NCI-H345 treated with DMSO at 0.1 percent for 48 hours (cell line): Measurements from ENCODE around the gene PTTG1IP.

ENCODE experiments used
- DNase-seq: peaks from one replicate; lab custom pipeline; 2025; ENCODE audit not compliant: unreplicated experiment; lab: John Stamatoyannopoulos, UW

The PTTG1IP gene

DNA sequence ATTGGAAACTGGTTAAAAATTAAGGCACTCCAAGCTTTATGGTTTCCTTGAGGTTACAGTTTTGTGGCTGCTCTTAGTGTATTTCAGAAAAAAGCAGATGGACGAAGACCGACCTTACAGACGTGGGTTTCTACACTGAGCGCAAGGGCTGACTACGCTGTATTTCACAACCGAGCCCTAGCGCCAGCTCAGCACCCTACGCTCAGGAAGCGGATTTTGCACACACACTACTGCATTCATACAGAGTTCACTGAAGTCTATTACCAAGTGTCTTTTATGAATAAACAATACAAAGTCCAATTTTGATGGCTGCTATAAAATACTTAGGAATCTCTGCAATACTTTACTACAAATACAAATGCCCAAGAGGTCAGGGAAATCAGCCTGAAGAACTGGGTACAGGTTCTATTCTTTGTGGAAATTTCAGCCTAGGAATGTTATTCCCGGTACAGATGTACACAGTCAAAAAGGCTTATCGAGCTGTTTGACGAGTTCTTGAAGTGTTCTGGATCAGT, 23.8 kb downstream of the PTTG1IP start:
- no peak for DNase-seq

DNA sequence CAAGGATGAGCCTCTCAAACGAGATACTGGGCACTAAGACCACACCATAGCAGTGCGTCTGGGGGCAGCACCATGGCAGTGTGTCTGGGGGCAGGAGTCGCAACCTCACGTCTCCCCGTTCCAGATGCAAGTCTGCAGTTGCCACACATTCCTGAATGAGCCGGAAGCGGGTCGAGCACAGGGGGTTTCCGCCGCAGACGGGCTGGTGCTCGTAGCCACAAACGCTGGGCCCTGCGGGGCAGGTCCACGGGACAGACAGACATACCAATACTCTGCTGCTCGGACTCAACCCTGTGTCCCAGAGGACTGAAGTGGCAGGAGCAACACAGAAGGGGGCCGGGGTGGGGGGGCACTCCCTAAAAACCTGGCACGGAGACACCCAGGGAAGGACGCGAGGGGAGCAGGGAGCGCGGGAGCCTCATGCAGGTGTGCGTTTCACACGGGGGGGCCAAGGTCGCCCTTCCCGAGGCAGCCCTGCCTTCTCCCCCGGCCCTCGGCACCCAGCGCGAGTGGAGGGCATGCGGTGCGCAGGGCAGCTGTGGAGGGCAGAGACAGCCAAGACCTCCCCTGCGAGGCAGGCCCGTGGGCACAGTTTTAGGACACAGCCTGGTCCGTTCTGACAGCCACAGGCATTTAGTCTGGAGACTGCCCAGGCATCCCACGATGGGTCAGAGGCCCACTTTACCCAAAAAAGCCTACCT, 24.5 kb downstream of the PTTG1IP start:
- DNase-seq = no peak

DNA sequence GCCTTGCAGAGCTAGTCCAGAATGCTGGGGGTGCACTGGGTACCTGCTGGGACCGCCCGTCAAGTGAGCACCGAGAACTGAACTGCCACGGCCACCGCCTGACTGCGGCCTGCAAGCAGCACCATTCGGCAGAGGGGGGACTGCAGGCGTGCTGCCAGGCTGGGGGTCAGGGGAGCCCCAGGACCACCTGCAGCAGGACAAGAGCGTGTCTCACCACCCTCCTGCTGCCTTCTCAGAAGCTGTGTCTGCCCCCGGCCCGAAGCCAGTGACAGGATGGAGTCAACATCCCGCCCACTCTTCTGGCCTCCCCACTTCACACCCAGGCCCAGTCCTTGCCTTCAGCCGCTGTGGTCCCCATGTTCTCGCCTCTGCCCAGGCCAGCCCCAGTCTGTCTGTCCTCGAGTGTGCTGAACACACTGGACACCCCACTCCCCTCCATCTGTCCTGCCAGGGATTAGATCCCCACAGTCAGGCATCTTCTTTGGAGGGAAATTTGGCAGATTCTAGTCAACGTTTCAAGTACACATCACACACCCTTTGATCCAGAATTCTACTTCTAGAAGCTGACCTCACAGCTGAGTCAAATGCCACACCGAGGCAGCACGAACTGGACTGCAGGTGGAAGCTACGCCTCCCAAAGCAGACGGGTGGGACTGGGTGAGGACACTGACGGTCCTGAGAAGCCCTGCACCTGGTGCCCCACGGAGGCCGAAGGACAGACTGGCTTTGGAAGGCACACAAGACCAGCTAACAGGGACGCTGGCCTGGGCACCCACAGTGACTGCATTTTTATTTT, 26.0 kb downstream of the PTTG1IP start:
- DNase-seq = no peak

DNA sequence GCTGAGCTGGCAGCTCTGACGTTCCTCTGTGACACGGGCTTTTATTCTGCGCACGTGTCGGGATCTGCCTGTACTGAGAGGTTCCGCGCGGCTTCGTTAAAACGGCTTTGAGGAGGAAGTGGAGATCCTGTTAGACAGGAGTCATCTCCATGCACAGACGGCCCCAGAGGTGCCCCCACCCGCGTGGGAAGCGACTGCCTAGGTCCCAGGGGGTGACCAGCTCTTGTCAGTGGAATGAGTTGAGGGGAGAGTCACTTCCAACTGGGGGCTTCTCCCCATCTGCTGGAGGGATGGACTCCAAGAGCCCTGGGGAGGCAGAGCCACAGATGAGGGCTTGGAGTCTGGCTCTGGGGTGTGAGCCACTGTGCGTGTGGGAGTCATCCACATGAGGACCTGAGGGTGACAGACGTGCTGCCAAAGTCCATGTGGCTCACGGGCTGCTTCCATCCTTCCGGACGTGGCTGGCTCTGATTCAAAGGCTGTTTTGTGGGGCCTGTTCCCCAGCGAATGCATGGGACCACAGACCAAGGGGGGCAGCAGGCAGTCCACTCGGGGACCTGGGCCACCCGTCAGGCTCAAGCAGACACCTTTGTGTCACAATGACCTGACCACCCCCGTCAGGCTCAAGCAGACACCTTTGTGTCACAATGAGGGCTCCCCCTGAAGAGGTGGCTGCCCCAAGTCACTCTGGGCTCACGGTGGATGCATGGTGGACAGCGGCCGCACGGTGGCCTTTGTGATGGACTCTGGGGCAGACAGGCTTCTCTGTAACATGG, 26.8 kb downstream of the PTTG1IP start:
- DNase-seq = no peak

DNA sequence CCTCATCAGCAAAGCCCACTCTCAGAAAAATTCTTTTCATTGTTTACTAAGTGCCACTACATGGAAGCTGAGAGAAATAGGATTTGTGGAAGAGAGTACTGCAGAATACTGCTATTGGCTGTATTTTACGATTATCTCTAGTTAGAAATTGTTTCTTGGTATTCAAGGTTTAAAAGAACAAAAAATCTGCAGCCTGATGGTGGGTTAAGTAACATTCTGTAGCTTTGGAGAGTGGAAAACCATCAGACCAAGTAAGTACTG, 27.3 kb downstream of the PTTG1IP start:
- no peak for DNase-seq

DNA sequence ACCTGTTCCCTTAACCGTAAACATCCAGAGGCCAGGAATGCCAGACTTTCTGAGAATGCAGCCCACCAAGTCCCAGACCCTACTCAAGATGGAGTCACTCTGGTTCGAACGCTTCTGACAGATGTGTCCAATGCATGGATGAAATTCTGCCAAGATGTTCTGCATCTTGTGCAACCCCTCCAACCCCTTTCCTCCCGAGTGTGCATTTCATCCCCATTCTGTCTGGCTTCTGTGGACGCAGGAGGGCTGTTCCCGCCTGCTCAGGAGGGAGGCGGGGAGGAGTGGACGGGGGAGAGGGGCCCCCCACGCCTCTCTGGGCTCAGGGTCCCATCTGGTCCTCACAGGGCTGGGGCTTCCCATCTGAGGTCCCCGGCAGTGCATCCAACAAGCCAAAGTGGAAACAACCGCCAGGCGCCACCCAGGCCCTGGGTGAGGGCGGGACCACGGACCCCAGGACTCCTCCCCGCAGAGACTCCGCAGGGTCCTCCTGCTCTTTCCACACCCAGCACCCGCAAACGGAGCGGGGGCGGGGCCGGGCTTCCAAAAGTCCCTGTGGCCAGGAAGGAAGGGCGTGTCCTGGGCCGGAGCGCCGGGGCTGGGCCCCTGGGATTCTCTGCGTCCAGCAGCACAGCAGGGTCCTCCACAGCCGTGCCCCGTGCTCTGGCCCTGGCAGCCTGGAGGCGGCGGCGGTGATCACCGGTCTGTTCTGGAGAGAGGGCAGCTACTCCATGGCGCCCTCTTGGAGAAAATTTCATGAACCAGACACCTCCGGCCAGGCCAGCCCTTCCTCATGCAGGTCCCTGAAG, 27.9 kb downstream of the PTTG1IP start:
- DNase-seq = no peak

DNA sequence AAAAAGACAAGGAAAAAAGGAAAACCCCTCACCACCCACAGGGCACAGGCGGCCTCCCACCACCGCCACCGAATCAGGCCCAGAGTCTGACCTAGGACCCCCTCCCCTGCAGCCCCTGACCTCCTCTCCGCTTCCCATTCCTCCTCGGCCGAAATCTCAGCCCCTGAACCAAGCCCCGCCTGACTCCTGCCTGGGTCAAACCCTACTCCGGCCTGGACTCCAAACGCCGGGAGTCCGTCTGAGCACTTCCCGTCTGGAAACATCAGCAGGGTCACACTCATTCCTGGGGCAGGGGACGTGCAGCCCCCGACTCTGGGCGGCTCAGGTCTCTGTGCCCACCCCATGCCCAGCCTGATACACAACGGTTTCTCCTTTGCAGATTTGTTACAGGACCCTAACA, 29.2 kb downstream of the PTTG1IP start:
- DNase-seq = no peak

DNA sequence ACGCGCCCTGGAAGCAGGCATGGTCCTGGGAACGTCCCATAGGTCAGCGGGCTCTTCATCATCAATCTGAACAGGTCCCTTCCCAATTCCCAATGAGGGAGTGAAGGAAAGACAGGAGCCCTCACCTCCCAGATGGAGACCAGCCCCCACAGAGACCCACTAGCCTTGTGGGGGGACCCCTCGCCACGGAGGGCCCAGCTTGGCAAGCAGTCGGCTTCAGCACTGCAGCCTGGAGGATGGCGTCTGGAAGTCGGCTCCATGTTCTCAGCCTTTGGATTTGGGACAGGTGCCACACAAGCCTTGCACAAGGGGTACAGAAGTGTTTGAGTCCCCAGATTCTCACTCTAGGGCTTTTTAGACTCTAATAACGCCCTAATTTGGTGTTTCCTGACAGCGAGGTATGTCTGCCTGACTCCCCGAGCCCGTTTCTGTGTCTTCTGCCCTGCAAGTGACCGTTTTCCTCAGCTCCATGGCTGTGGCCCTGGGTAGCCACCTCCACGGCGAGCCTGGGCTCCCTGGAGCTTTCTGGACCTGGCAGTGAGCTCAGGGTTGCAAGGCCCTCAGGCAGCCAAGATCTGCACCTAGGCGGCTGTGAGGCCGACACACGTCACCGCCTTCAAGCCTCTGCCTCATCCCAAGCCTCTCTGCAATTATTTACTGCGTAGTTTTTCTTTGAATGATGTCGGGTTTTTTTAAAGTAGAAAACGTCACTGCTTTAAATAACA, 30.6 kb downstream of the PTTG1IP start:
- no peak for DNase-seq

DNA sequence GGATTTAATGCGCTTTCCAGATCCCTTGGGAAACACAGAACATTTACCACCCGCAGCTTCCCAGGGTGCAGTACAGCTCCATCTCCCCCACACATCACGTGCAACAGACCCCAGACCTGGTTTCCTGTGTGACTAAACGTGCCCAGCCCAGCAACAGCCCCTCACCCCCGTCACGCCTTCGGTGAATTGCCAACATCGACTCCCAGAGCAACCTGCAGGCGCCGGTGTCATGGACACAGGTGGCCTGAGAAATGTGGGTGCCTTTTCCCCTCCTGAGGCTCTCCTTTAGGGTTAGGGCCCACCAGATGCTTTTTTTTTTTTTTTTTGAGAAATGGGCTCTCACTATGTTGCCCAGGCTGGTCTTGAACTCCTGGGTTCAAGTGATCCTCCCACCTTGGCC, 31.4 kb downstream of the PTTG1IP start:
- DNase-seq = no peak

DNA sequence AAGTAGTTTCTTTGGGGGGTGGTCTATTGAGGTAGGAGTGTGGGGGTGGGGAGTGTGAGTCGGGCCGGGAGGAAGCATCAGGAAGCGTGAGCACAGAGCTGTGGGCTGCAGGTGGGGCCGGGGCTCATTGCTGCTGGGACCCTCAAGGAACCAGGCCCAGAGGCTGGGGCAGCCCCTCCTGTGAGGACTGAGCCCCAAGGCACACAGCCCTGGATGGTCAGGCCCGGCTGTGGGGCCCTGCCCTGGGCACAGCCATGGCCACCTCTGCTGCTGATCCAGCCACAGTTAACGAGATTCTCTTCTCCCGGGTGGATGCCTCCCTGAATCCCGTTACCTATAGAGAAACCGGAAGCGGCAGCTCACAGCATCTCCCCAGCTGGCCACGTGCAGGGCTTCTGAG, 32.7 kb downstream of the PTTG1IP start:
- DNase-seq = no peak

DNA sequence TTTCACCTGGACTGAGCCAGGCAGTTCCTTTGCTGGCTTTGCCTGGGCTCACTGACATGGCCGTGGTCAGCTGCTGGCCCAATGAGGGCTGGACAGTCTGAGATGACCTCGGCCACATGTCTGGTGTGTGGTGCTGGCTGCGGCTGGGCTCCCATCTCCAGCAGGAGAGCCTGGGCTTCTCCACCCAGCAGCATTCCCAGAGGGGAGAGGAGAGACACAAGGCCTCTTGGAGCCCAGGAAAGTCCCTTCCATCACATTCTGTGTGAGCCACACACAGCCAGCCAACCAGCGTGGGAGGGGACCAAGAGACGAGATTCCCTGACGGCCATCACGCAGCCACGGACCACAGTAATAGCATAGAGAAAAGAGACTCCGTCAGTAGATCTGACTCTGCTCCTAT, 34.5 kb downstream of the PTTG1IP start:
- DNase-seq = no peak

DNA sequence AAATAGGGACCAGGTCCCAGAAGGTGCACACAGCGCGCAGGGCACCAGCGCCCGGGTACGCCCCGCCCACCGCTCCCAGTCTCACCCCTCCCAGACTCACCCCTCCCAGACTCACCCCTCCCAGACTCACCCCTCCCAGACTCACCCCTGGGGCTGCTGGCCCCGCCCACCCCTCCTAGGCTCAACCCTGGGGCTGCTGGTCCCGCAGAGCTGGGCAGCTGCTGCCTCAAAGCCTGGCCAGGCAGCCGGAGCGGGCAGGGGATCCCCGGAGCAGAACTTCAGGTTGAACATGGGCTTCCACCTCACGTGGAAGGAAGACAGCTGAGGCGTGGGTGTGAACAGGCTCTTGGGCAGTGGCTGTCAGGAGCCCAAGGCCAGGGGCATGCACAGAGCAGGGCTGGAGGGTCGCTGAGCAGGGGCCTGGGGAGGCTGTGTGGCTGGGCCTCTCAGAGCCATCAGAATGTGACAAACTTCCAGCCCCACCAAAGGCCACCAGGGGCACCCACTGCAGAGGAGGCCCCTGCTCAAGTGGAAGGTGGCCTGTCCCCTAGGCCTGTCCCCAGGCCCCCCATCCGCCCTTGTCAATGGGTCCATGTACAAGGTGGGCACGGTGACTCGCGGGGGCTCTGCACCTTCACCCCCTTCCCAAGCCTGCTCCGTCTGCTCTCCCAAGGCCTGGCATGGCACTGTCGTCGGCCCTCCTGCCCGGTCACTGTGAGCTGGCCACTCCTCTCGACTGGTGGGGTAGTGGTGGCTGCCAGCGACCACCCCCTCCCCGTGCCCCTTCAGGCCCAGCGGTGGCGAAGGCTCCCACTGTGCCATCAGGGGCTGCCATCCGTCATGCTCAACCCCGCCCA, 35.2 kb downstream of the PTTG1IP start:
- no peak for DNase-seq

DNA sequence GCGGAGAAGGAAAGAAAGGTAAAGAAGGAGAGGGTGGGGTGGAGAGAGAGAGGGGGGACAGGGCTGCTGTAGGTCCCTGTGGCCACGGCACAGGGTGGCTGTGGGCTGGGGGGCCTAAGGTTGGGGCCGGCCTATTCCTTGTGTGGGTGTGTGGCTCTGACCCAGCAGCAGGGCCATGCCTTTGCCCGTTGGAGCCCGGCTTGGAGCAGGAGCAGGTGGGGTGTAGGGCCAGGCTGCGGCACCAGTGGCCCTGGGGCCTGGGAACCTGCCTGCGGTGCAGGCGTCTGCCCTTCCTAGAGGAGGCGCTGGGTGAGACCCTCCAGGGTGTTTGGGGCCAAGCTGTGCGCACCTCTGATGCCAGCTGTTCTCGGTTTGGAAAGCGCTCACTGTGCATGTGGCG, 36.0 kb downstream of the PTTG1IP start:
- DNase-seq = no peak

DNA sequence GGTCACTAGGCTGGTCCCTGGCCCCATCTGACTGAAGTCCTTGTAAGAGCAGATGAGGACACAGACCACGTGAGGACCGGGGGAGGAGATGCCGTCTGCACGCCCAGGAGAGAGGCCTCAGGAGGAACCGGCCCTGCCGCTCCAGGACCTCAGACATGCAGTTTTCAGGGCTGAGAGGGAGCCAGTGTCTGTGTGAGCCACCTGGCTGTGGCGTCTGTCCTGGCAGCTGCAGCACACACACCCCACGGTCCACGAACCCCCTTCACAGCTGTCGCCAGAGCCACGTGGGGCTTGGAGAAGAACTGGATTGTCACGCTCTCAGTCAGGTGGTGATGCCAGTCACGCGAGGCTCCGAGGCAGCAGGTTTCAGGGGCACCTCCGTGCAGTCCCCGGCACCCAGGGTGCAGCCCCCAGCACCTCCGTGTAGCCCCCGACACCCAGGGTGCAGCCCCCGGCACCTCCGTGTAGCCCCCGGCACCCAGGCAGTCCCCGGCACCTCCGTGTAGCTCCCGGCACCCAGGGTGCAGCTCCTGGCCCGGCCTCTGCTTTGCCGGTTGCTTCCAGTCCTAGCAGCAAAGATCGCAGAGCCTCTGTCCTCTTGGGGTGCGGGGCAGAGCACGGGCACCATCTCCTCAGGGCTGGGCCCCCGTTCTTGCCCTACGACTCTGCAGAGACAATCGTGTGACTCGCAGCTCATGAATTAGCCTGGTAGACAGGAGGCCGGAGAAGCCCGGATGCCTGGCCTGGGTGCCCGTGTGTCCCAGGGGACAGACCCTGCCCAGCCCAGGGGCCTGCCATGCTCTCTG, 36.6 kb downstream of the PTTG1IP start:
- DNase-seq = peak; percentile 25

DNA sequence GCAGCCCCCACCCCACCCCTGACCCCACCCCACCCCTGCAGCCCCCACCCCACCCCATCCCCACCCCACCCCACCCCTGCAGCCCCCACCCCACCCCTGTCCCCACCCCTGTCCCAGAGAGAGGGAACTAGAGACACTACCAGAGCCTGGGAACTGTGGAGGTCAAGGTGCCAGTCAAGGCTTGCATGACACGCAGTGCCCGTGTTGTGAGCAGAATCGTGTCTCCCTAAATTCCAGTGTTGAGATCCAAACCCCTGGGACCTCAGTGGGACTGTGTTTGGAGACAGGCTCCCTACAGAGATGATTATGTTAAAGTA, 37.2 kb downstream of the PTTG1IP start:
- DNase-seq = no peak

DNA sequence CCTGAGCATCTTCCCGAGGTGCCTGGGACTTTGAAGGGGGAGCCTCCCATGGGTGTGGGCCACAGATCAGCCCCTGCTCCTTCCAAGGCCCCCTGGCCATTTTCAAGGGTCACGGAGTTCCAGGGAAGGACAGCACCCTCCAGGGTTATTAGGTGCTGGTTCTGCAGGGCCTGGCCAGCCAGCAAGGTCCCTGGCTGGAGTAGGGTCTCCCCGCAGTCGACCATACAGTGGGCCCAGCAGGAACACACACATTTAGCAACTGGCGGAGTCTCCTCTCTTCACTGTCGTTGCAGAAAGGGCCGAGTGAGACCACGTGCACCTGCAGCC, 37.9 kb downstream of the PTTG1IP start:
- DNase-seq = no peak

DNA sequence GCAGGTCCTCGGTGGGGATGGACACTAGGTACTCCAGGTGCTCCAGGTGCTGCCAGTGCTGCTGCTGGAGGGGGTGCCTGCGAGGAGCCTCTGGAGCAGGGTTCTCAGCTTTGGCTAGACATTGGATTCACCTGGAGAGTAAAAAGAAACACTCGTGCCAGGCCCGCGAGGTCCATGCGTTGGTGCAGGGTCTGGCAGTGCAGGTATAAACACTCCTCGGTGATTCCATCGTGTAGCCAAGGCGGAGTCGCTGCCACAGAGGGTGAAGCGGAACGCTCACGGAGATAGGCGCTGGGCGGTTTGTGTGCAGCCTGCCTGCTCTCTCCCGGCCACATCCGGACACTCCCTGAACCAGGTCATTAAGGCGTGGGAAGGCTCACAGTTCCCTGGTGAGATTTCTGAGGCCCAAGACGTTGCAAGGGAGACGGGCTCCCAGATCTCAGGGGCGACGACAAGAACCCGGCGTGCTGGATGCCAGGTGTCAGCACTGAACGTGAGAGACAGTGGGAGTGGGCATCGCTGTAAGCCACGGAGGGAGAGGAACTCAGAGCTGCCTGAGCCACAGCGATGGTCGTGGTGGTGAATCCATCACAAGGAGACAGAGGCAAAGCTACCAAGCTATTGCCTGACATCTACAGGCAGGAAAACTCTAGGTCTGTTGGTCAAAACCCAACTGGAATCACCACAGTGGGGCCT, 38.4 kb downstream of the PTTG1IP start:
- DNase-seq = no peak

DNA sequence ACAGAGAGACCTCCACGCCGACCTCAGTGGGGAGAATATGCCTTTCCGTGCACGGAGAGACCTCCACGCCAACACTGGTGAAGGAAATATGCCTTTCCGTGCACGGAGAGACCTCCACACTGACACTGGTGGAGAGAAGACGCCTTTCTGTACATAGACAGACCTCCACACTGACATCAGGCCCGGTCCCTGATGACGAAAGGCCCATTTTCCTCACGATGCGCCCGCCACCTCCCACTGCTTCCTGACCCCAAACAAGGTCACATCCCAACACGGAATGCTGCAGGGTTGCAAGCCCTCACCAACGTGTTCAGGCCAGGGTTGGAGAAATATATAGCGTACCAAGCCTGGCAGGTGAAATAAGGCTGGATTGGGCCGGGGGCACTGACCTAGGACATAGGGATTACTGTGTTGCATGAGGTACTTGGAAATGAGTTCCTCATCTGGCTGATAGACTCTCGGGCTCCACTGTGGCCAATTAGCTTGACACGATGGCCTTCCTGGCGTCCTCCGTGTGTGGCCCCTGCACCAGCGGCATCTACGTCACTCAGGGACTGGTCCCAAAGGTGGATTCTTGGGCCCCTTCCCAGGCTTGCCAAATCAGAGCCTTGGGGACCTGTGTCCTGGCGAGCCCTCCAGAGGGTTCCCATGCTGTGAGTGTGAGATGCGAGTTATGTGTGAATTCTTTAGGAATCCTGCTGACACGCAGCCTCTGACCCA, 39.1 kb downstream of the PTTG1IP start:
- no peak for DNase-seq
